H1 (cell line): ENCODE measurements around the gene SLC6A2. TPM values are rescaled to one million over a fixed set of nuclear protein-coding genes. Genes with fewer than 3 reads are reported as not detected.

ENCODE experiments used
- CTCF ChIA-PET: fragments of 300-600 bp; sonication (Branson Sonifier 250); formaldehyde crosslinking; loops from one replicate; lab custom pipeline; 2021; ENCODE audit not compliant: partially characterized antibody; lab: Charles Lee
- POLR2A ChIA-PET: fragments of 300-600 bp; sonication (Branson Sonifier 250); formaldehyde crosslinking; loops from one replicate; lab custom pipeline; 2021; ENCODE audit warnings: inconsistent platforms; ENCODE audit not compliant: partially characterized antibody; lab: Charles Lee
- DNase-seq, 2 experiments: peaks; one replicate each; pipeline versions ENCODE4 v3.0.0 to v3.0.0-alpha.2; 2010 to 2022; ENCODE audit warnings: low spot score in 2 of 2, low read depth in 1 of 2, mixed read lengths in 1 of 2
- FAIRE-seq: peaks from 2 replicates; lab custom pipeline; 2011; peaks lifted over from hg19 to GRCh38; lab: Jason Lieb, UNC
- H2AFZ ChIP-seq: 2 replicates; pipeline ENCODE4 v1.8.1; 2012; ENCODE audit warnings: low read length, inconsistent platforms
- H2AK5ac ChIP-seq: 2 replicates; pipeline ENCODE4 v1.6.1; 2013; ENCODE audit warnings: low read depth, low read length
- H2BK120ac ChIP-seq: replicated peaks from 2 replicates; pipeline ENCODE3; 2013; ENCODE audit warnings: low read depth, low read length, inconsistent platforms
- H2BK12ac ChIP-seq: 2 replicates; pipeline ENCODE4 v1.6.1; 2013; ENCODE audit warnings: low read depth, low read length
- H2BK15ac ChIP-seq: 2 replicates; pipeline ENCODE4 v1.6.1; 2013; ENCODE audit warnings: low read length
- H2BK20ac ChIP-seq: 2 replicates; pipeline ENCODE4 v1.6.1; 2013; ENCODE audit warnings: low read length
- H2BK5ac ChIP-seq: 2 replicates; pipeline ENCODE4 v1.6.1; 2013; ENCODE audit warnings: low read depth, low read length
- H3K14ac ChIP-seq: 2 replicates; pipeline ENCODE4 v1.6.1; 2013; ENCODE audit warnings: inconsistent platforms; ENCODE audit not compliant: insufficient read length
- H3K18ac ChIP-seq: 2 replicates; pipeline ENCODE4 v1.6.1; 2013; ENCODE audit warnings: low read length; ENCODE audit errors: extremely low read depth
- H3K23ac ChIP-seq: 2 replicates; pipeline ENCODE4 v1.6.1; 2013; ENCODE audit warnings: inconsistent platforms; ENCODE audit not compliant: insufficient read length
- H3K23me2 ChIP-seq: 2 replicates; pipeline ENCODE4 v1.6.1; 2013; ENCODE audit warnings: low read depth, low read length
- H3K27ac ChIP-seq: 2 replicates; pipeline ENCODE4 v1.6.1; 2011; ENCODE audit warnings: low read depth, low read length, inconsistent platforms
- H3K27me3 ChIP-seq, 4 experiments: replicated peaks in 1 of 4; 1 replicate in 1 of 4; 2 replicates in 3 of 4; pipeline versions ENCODE4 v1.6.1 to v1.8.1; 2011 to 2013; ENCODE audit warnings: low read length in 3 of 4, mild to moderate bottlenecking in 3 of 4, inconsistent platforms in 2 of 4, mixed read lengths in 2 of 4, moderate library complexity in 1 of 4; ENCODE audit not compliant: control insufficient read depth in 3 of 4, insufficient read depth in 3 of 4; ENCODE audit errors: extremely low read depth in 1 of 4
- H3K36me3 ChIP-seq, 4 experiments: 2 replicates each; pipeline versions ENCODE4 v1.6.1 to v1.8.1; 2011 to 2013; ENCODE audit warnings: mild to moderate bottlenecking in 4 of 4, low read length in 3 of 4, moderate library complexity in 2 of 4, control low read depth in 1 of 4, inconsistent platforms in 1 of 4; ENCODE audit not compliant: insufficient read depth in 4 of 4, control insufficient read depth in 2 of 4
- H3K4ac ChIP-seq: replicated peaks from 2 replicates; pipeline ENCODE3; 2013; ENCODE audit warnings: low read length, low read depth, mixed read lengths, inconsistent platforms; ENCODE audit not compliant: insufficient read length
- H3K4me1 ChIP-seq, 4 experiments: replicated peaks in 1 of 4; 1 replicate in 1 of 4; 2 replicates in 3 of 4; pipeline versions ENCODE4 v1.6.1 to v1.8.1; 2011 to 2013; ENCODE audit warnings: low read length in 3 of 4, inconsistent platforms in 2 of 4, mixed read lengths in 1 of 4; ENCODE audit not compliant: insufficient read depth in 4 of 4, control insufficient read depth in 3 of 4
- H3K4me2 ChIP-seq, 2 experiments: 2 replicates each; pipeline versions ENCODE4 v1.6.1 to v1.8.1; 2011 to 2013; ENCODE audit warnings: low read depth in 2 of 2, low read length in 2 of 2, control low read depth in 1 of 2, inconsistent platforms in 1 of 2, mild to moderate bottlenecking in 1 of 2; ENCODE audit not compliant: insufficient read depth in 1 of 2
- H3K4me3 ChIP-seq, 4 experiments: fragments of 200-600, 300-600 bp in 1 of 4; sonication (generic), shearing (Covaris generic), sonication (Bioruptor Twin) in 1 of 4; 2 replicates each; pipeline versions ENCODE4 v1.5.1 to v1.8.1; 2011 to 2016; ENCODE audit warnings: low read length in 4 of 4, low read depth in 3 of 4, control low read depth in 2 of 4, inconsistent platforms in 2 of 4, mild to moderate bottlenecking in 2 of 4, mixed read lengths in 1 of 4, moderate library complexity in 1 of 4; ENCODE audit not compliant: insufficient read depth in 2 of 4; ENCODE audit errors: extremely low read depth in 1 of 4
- H3K56ac ChIP-seq: replicated peaks from 2 replicates; pipeline ENCODE3; 2013; ENCODE audit warnings: low read depth, mild to moderate bottlenecking, mixed read lengths, low read length, inconsistent platforms; ENCODE audit not compliant: insufficient read length
- H3K79me1 ChIP-seq: 2 replicates; pipeline ENCODE4 v1.6.1; 2013; ENCODE audit warnings: low read depth, low read length, control low read depth
- H3K79me2 ChIP-seq, 2 experiments: 2 replicates each; pipeline versions ENCODE4 v1.6.1 to v1.8.1; 2012 to 2013; ENCODE audit warnings: low read length in 2 of 2, mild to moderate bottlenecking in 2 of 2, inconsistent platforms in 1 of 2; ENCODE audit not compliant: insufficient read depth in 2 of 2, control insufficient read depth in 1 of 2
- H3K9ac ChIP-seq, 4 experiments: replicated peaks in 1 of 4; 1 replicate in 1 of 4; 2 replicates in 3 of 4; pipeline versions ENCODE4 v1.6.1 to v1.8.1; 2011 to 2013; ENCODE audit warnings: low read depth in 3 of 4, low read length in 3 of 4, control low read depth in 2 of 4, mild to moderate bottlenecking in 2 of 4, moderate library complexity in 2 of 4, inconsistent platforms in 1 of 4; ENCODE audit errors: extremely low read depth in 1 of 4
- H3K9me3 ChIP-seq, 2 experiments: 2 replicates each; pipeline versions ENCODE4 v1.6.1 to v1.8.1; 2012 to 2013; ENCODE audit warnings: mild to moderate bottlenecking in 2 of 2, moderate library complexity in 2 of 2, control low read depth in 1 of 2, inconsistent platforms in 1 of 2, low read depth in 1 of 2, low read length in 1 of 2, mixed read lengths in 1 of 2; ENCODE audit not compliant: insufficient read depth in 2 of 2
- H4K20me1 ChIP-seq, 2 experiments: replicated peaks in 1 of 2; 2 replicates each; pipeline versions ENCODE3 to v1.8.1; 2011 to 2013; ENCODE audit warnings: inconsistent platforms in 2 of 2, low read length in 2 of 2, mild to moderate bottlenecking in 1 of 2; ENCODE audit not compliant: insufficient read depth in 2 of 2, control insufficient read depth in 1 of 2
- H4K5ac ChIP-seq: 2 replicates; pipeline ENCODE4 v1.6.1; 2013; ENCODE audit warnings: low read length, low read depth, mixed read lengths, inconsistent platforms; ENCODE audit not compliant: insufficient read length
- H4K8ac ChIP-seq: 2 replicates; pipeline ENCODE4 v1.8.0; 2013; ENCODE audit warnings: mild to moderate bottlenecking, moderate library complexity, low read length, inconsistent platforms; ENCODE audit not compliant: insufficient read depth; ENCODE audit errors: extremely low read depth
- H4K91ac ChIP-seq: replicated peaks from 2 replicates; pipeline ENCODE3; 2013; ENCODE audit warnings: low read length, mixed read lengths, inconsistent platforms; ENCODE audit not compliant: insufficient read length
- BACH1 ChIP-seq: IDR thresholded peaks from 2 replicates; pipeline ENCODE4 v1.6.1; 2012; ENCODE audit warnings: low read length, improper control_type of control experiment
- CBX5 ChIP-seq: fragments of 300-800, 300-1000 bp; sonication (generic); IDR thresholded peaks from 2 replicates; pipeline ENCODE4 v1.7.1; 2016; ENCODE audit warnings: antibody characterized with exemption, low read length, low read depth
- CHD1 ChIP-seq: IDR thresholded peaks from 2 replicates; pipeline ENCODE4 v1.6.1; 2012; ENCODE audit warnings: low read depth, low read length, improper control_type of control experiment
- CHD2 ChIP-seq: IDR thresholded peaks from 2 replicates; pipeline ENCODE4 v1.6.1; 2012; ENCODE audit warnings: low read length, improper control_type of control experiment
- HDAC6 ChIP-seq: IDR thresholded peaks from one replicate; pipeline ENCODE4 v1.7.1; 2012; ENCODE audit warnings: low read depth, mild to moderate bottlenecking, inconsistent platforms, low read length, moderate library complexity
- KDM4A ChIP-seq: IDR thresholded peaks from one replicate; pipeline ENCODE4 v1.7.1; 2012; ENCODE audit warnings: low read depth, mild to moderate bottlenecking, moderate library complexity, low read length, inconsistent platforms; ENCODE audit not compliant: severe bottlenecking
- MAX ChIP-seq: IDR thresholded peaks from 2 replicates; pipeline ENCODE4 v1.6.1; 2012; ENCODE audit warnings: inconsistent platforms
- POLR2AphosphoS5 ChIP-seq: IDR thresholded peaks from 2 replicates; pipeline ENCODE4 v1.6.1; 2011; ENCODE audit warnings: low read depth, low read length
- RAD21 ChIP-seq, 2 experiments: IDR thresholded peaks in 1 of 2; conservative IDR thresholded peaks in 1 of 2; 2 replicates each; pipeline ENCODE4 v1.6.1; 2011; ENCODE audit warnings: low read depth in 2 of 2, low read length in 2 of 2, improper control_type of control experiment in 1 of 2, inconsistent platforms in 1 of 2, mild to moderate bottlenecking in 1 of 2, moderate library complexity in 1 of 2
- SIRT6 ChIP-seq: IDR thresholded peaks from one replicate; pipeline ENCODE4 v1.7.1; 2012; ENCODE audit warnings: low read length, inconsistent platforms
- TAF1 ChIP-seq: IDR thresholded peaks from 2 replicates; pipeline ENCODE4 v1.6.1; 2011; ENCODE audit warnings: mild to moderate bottlenecking, low read depth, low read length
- TAF7 ChIP-seq: optimal IDR thresholded peaks from 2 replicates; pipeline ENCODE3; 2011; ENCODE audit warnings: low read depth, mild to moderate bottlenecking, inconsistent platforms, low read length, moderate library complexity, borderline replicate concordance
- WGBS, 2 experiments: shearing (Covaris generic) in 1 of 2; methylation state at CpG; one replicate each; pipeline versions ENCODE4 v1.1.6 to v1.1.7; 2013 to 2015; ENCODE audit warnings: low lambda C conversion rate in 2 of 2, mixed read lengths in 2 of 2, inconsistent platforms in 1 of 2, low coverage in 1 of 2, missing lambda C conversion rate in 1 of 2; ENCODE audit not compliant: insufficient replicate concordance in 2 of 2, insufficient coverage in 1 of 2, insufficient read length in 1 of 2; ENCODE audit errors: extremely low coverage in 1 of 2, missing lambda C conversion rate in 1 of 2; 5-methylcytosine and 5-hydroxymethylcytosine counted together
- polyA plus RNA-seq, 7 experiments: library from polyadenylated mRNA; depleted of rRNA in 3 of 7; stranded (reverse) in 5 of 7; unstranded in 2 of 7; fragments of >200 nt in 5 of 7; fragments of 200-250 nt in 2 of 7; gene quantifications; 1 replicate in 5 of 7; 2 replicates in 1 of 7; 4 replicates in 1 of 7; pipeline versions ENCODE4 v1.2.1 to v1.2.3, GENCODE V29; 2011 to 2013; ENCODE audit warnings: missing spikeins in 2 of 7, mixed read lengths in 2 of 7
- total RNA-seq: library from RNA; stranded (reverse); fragmentation: NEBNext Ultra II Directional; extraction: Animal tissue kit (Norgen Biotek cat#: 25700); gene quantifications from 2 replicates; pipeline ENCODE4 v1.2.1, GENCODE V29; 2021

SLC6A2 gene
- total and polyA plus RNA-seq, 2 of the 8 experiments (the other 6 are each of a cell fraction or from before 2014, with no cell fraction given): 0.35 TPM; not detected in 1

GRCh38 chr16:55703003-55704001, 47.5 kb downstream of the SLC6A2 start:
- Histone ChIP-seq H3K56ac (no peak overlapping the region), H2BK120ac (no peak overlapping the region), H2BK5ac (no peak overlapping the region), H4K91ac (no peak overlapping the region), H4K8ac (no peak overlapping the region), H2BK20ac (no peak overlapping the region), H2AFZ (no peak overlapping the region), H3K14ac (no peak overlapping the region), H3K79me1 (no peaks in the 10 kb centered on the region), H3K9me3 (no peaks in the 10 kb centered on the region), H4K20me1 (no peaks in the 10 kb centered on the region), H3K4ac (no peak overlapping the region), H3K18ac (no peak overlapping the region), H3K9ac (no peak overlapping the region), H3K4me2 (no peak overlapping the region), H3K4me3 (no peak overlapping the region), H3K23me2 (no peaks in the 10 kb centered on the region), H2BK12ac (peak overlapping the region; percentile 41; the same call in 1 of the 2 replicates), H4K5ac (no peak overlapping the region), H3K27ac (no peak overlapping the region), H2BK15ac (peak overlapping the region; percentile 10; the same call in 1 of the 2 replicates), H2AK5ac (no peak overlapping the region), H3K4me1 (peaks cover 0 to 2% (median under 1%) of the 10 kb centered on the region in 4 experiments; a peak in 4 of 7 replicates), H3K23ac (no peak overlapping the region), H3K36me3 (no peaks in the 10 kb centered on the region), H3K79me2 (no peaks in the 10 kb centered on the region), H3K27me3 (no peaks in the 10 kb centered on the region)
- FAIRE-seq: peak; percentile 65
- CTCF ChIA-PET: interaction anchor here (0.6 to 23.3 kb wide), 25 partner anchors 10 to 265 kb away, joined by 3 to 446 read pairs (median 4); partner anchors contain the start of gene SLC6A2
- POLR2A ChIA-PET: no interaction called here
- DNase-seq: no peak
- WGBS, 2 experiments: 47% methylated on average over 10 of the region's 10 CpGs; no CpG with 5 or more reads in 1 of the 2 experiments
- TF ChIP-seq TAF7 (no peak), CHD2 (no peak), KDM4A (no peak), SIRT6 (no peak), BACH1 (no peak), TAF1 (no peak), HDAC6 (no peak), CHD1 (no peak), CBX5 (no peak), RAD21 (IDR thresholded peaks at IDR 0.05 in 1 of 2, conservative IDR thresholded peaks at IDR 0.05 in 1 of 2; ENCODE audit: low read depth in 2 of 2, low read length in 2 of 2) (peak; percentile 72 to 77), MAX (no peak), POLR2AphosphoS5 (no peak)
